ENCODE measurements around the gene HIVEP1. TPM values are rescaled to one million over a fixed set of nuclear protein-coding genes. Genes with fewer than 3 reads are reported as not detected.

Gene HIVEP1
- total RNA-seq, 4 donors from 2014 or later, result 14.9 to 30.6 (median 22.2) TPM

GRCh38 chr6:12148317-12148801 is 136.2 kb downstream of the HIVEP1 start:
- H3K4me1 ChIP-seq, result peaks cover 0 to 5% (median 2%) of the 10 kb centered on the region in 4 donors
- TF ChIP-seq POLR2A (IDR thresholded peaks at IDR 0.05) (no peak), EP300 (IDR thresholded peaks at IDR 0.05) (no peak), CTCF (IDR thresholded peaks at IDR 0.05) (no peak)
- no peak for DNase-seq (ENCODE audit: low spot score in 2 of 2)
- no peaks in the 10 kb centered on the region for H3K36me3 ChIP-seq
- no peak overlapping the region for H3K27ac ChIP-seq
- no peak overlapping the region for H3K4me3 ChIP-seq
- H3K9me3 ChIP-seq, result no peaks in the 10 kb centered on the region
- 85 to 86% methylated on average over 3 of the region's 3 CpGs for WGBS, 2 donors
- no peaks in the 10 kb centered on the region for H3K27me3 ChIP-seq

- TF ChIP-seq CTCF (IDR thresholded peaks at IDR 0.05) (no peak), POLR2A (IDR thresholded peaks at IDR 0.05) (no peak), EP300 (IDR thresholded peaks at IDR 0.05) (no peak)
- no peak for DNase-seq (ENCODE audit: low spot score in 2 of 2)
- no peak overlapping the region for H3K4me3 ChIP-seq
- no peaks in the 10 kb centered on the region for H3K27me3 ChIP-seq
- peaks cover 0 to 5% (median 2%) of the 10 kb centered on the region in 4 donors for H3K4me1 ChIP-seq
- 68 to 69% methylated on average over 4 of the region's 4 CpGs for WGBS, 2 donors
- no peaks in the 10 kb centered on the region for H3K36me3 ChIP-seq
- no peaks in the 10 kb centered on the region for H3K9me3 ChIP-seq
- no peak overlapping the region for H3K27ac ChIP-seq
These were observed 136.7 kb downstream of the HIVEP1 start for GRCh38 chr6:12148841-12149240.

- TF ChIP-seq POLR2A (IDR thresholded peaks at IDR 0.05), result no peak
- no peak for TF ChIP-seq CTCF (IDR thresholded peaks at IDR 0.05)
- no peak for TF ChIP-seq EP300 (IDR thresholded peaks at IDR 0.05)
- Histone ChIP-seq H3K27me3 (no peaks in the 10 kb centered on the region), H3K4me3 (no peak overlapping the region), H3K27ac (no peak overlapping the region), H3K4me1 (peaks cover 0 to 5% (median 2%) of the 10 kb centered on the region in 4 donors), H3K36me3 (peaks cover 0 to 5% (median 0%) of the 10 kb centered on the region in 3 donors), H3K9me3 (no peaks in the 10 kb centered on the region)
- WGBS, 2 donors, result 65 to 75% methylated on average over 11 of the region's 11 CpGs
- no peak for DNase-seq (ENCODE audit: low spot score in 2 of 2)
These were observed 137.9 kb downstream of the HIVEP1 start for GRCh38 chr6:12149944-12150510.

- H3K9me3 ChIP-seq, result no peaks in the 10 kb centered on the region
- no peak overlapping the region for H3K4me3 ChIP-seq
- peaks cover 0 to 12% (median 0%) of the 10 kb centered on the region in 3 donors for H3K36me3 ChIP-seq
- 66% methylated on average over 7 of the region's 7 CpGs for WGBS, 2 donors
- peak in 1 of 5 experiments; percentile 44 for TF ChIP-seq CTCF (IDR thresholded peaks at IDR 0.05)
- TF ChIP-seq POLR2A (IDR thresholded peaks at IDR 0.05), result no peak
- no peak for TF ChIP-seq EP300 (IDR thresholded peaks at IDR 0.05)
- no peaks in the 10 kb centered on the region for H3K27me3 ChIP-seq
- H3K4me1 ChIP-seq, result peaks cover 0 to 5% (median 2%) of the 10 kb centered on the region in 4 donors
- H3K27ac ChIP-seq, result no peak overlapping the region
- DNase-seq (ENCODE audit: low spot score in 2 of 2), result no peak
These were observed 138.8 kb downstream of the HIVEP1 start for GRCh38 chr6:12150812-12151432.

GRCh38 chr6:12151433-12151820 is 139.3 kb downstream of the HIVEP1 start:
- Histone ChIP-seq H3K36me3 (peaks cover 0 to 12% (median 0%) of the 10 kb centered on the region in 3 donors), H3K4me3 (no peak overlapping the region), H3K27me3 (no peaks in the 10 kb centered on the region), H3K9me3 (no peaks in the 10 kb centered on the region), H3K4me1 (peaks cover 0 to 5% (median 2%) of the 10 kb centered on the region in 4 donors), H3K27ac (no peak overlapping the region)
- DNase-seq (ENCODE audit: low spot score in 2 of 2), result no peak
- TF ChIP-seq CTCF (IDR thresholded peaks at IDR 0.05) (no peak), EP300 (IDR thresholded peaks at IDR 0.05) (no peak)
- WGBS, 2 donors, result 87 to 91% methylated on average over 2 of the region's 2 CpGs
